Loucy (cell line): ENCODE data around the gene CLMN.

Source experiments
- H2AFZ ChIP-seq: fragments of 200-600 bp; sonication (generic); 2 replicates; pipeline ENCODE4 v1.6.0; 2016; ENCODE audit warnings: antibody characterized with exemption, mild to moderate bottlenecking, low read length, moderate library complexity
- H3F3A ChIP-seq: fragments of 200-600 bp; 2 replicates; pipeline ENCODE4 v1.6.0; 2016; ENCODE audit warnings: antibody characterized with exemption, low read depth, mild to moderate bottlenecking
- H3K27me3 ChIP-seq: fragments of 200-600 bp; sonication (generic); 2 replicates; pipeline ENCODE4 v1.6.1; 2014; ENCODE audit warnings: low read length, mild to moderate bottlenecking; ENCODE audit not compliant: insufficient read depth, poor library complexity, severe bottlenecking
- H3K36me3 ChIP-seq: fragments of 200-600 bp; sonication (generic); 2 replicates; pipeline ENCODE4 v1.6.1; 2016; ENCODE audit warnings: low read length; ENCODE audit not compliant: insufficient read depth
- H3K4me1 ChIP-seq: fragments of 200-600 bp; sonication (generic); 2 replicates; pipeline ENCODE4 v1.5.1; 2014; ENCODE audit warnings: low read length, mild to moderate bottlenecking; ENCODE audit not compliant: insufficient read depth, poor library complexity, severe bottlenecking
- H3K4me2 ChIP-seq: fragments of 200-600 bp; sonication (generic); 2 replicates; pipeline ENCODE4 v1.6.0; 2014; ENCODE audit warnings: antibody characterized with exemption, low read length, low read depth, mild to moderate bottlenecking; ENCODE audit not compliant: poor library complexity, severe bottlenecking
- H3K4me3 ChIP-seq: fragments of 200-600 bp; sonication (generic); 2 replicates; pipeline ENCODE4 v1.5.1; 2014; ENCODE audit warnings: low read length, mild to moderate bottlenecking, mixed read lengths; ENCODE audit not compliant: poor library complexity, severe bottlenecking
- H3K79me2 ChIP-seq: fragments of 200-600 bp; sonication (generic); 2 replicates; pipeline ENCODE4 v1.6.1; 2014; ENCODE audit warnings: low read length; ENCODE audit not compliant: insufficient read depth
- H3K9ac ChIP-seq: fragments of 200-600 bp; sonication (generic); 2 replicates; pipeline ENCODE4 v1.6.0; 2014; ENCODE audit warnings: mild to moderate bottlenecking, low read depth, low read length, moderate library complexity; ENCODE audit not compliant: poor library complexity, severe bottlenecking
- H3K9me2 ChIP-seq: fragments of 200-600 bp; sonication (generic); replicated peaks from 2 replicates; pipeline ENCODE4 v1.6.1; 2016; ENCODE audit warnings: low read depth, low read length, mixed read lengths
- H3K9me3 ChIP-seq: fragments of 200-600 bp; sonication (generic); 2 replicates; pipeline ENCODE4 v1.6.1; 2014; ENCODE audit warnings: mild to moderate bottlenecking, antibody characterized with exemption, low read length, low read depth; ENCODE audit not compliant: insufficient read depth
- H4K20me1 ChIP-seq: fragments of 200-600 bp; sonication (generic); 2 replicates; pipeline ENCODE4 v1.6.0; 2014; ENCODE audit warnings: antibody characterized with exemption, low read length, mild to moderate bottlenecking; ENCODE audit not compliant: insufficient read depth, poor library complexity, severe bottlenecking
- EZH2phosphoT487 ChIP-seq: fragments of 200-600 bp; IDR thresholded peaks from 2 replicates; pipeline ENCODE4 v1.6.1; 2018; ENCODE audit warnings: antibody characterized with exemption, mild to moderate bottlenecking, moderate library complexity, borderline replicate concordance
- TF ChIP-seq, protein P1 (sequence below): fragments of 200-600 bp; sonication (generic); conservative IDR thresholded peaks from 2 replicates; pipeline ENCODE4 v1.5.1; 2014; ENCODE audit warnings: mild to moderate bottlenecking, antibody characterized with exemption, low read length

The CLMN gene

DNA sequence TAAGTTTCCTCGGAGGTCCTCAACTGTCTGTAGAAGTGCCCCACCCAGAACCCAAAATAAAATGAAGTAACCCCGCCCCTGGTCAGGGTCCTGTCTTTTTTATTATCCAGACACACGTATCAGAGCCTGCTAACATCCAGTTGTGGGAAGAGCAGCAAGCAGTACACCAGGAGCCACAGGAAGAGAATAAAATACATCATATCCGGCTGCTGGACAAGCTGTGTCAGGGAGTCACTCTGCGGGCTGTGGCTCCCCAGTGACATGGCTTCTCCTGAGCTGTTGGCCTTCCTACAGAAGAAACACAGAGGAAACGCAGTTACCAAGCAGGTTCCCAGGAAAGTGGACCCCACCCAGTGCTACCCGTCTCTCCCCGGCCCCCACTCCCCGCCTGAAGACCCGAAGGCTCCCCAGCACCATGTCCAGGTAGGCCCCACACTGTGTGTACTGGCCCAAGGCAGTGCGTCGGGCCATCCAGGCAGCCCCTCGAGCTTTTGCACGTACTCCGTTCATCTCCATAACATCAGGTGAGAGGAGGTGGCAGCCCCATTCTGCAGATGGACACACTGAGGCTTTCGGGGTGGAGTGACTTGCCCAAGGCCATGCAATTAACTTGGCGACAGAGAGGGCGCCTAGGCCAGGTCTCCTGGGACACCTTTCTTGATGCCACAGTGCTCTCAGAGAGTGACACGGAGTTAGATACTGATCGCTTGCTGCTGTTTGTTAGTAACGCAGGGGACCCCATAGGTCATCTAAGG lies 128.1 kb downstream of the CLMN start:
- Histone ChIP-seq H3K79me2 (no peaks in the 10 kb centered on the region), H3K4me1 (no peaks in the 10 kb centered on the region), H4K20me1 (no peaks in the 10 kb centered on the region), H3K36me3 (no peaks in the 10 kb centered on the region), H3K4me2 (no peak overlapping the region), H3K4me3 (no peak overlapping the region), H3K9ac (no peak overlapping the region), H3K27me3 (no peaks in the 10 kb centered on the region), H3F3A (no peaks in the 10 kb centered on the region), H2AFZ (no peak overlapping the region), H3K9me2 (no peaks in the 10 kb centered on the region), H3K9me3 (no peaks in the 10 kb centered on the region)
- no peak for TF ChIP-seq EZH2phosphoT487
- TF ChIP-seq, protein P1, sequence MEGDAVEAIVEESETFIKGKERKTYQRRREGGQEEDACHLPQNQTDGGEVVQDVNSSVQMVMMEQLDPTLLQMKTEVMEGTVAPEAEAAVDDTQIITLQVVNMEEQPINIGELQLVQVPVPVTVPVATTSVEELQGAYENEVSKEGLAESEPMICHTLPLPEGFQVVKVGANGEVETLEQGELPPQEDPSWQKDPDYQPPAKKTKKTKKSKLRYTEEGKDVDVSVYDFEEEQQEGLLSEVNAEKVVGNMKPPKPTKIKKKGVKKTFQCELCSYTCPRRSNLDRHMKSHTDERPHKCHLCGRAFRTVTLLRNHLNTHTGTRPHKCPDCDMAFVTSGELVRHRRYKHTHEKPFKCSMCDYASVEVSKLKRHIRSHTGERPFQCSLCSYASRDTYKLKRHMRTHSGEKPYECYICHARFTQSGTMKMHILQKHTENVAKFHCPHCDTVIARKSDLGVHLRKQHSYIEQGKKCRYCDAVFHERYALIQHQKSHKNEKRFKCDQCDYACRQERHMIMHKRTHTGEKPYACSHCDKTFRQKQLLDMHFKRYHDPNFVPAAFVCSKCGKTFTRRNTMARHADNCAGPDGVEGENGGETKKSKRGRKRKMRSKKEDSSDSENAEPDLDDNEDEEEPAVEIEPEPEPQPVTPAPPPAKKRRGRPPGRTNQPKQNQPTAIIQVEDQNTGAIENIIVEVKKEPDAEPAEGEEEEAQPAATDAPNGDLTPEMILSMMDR, result no peak

DNA sequence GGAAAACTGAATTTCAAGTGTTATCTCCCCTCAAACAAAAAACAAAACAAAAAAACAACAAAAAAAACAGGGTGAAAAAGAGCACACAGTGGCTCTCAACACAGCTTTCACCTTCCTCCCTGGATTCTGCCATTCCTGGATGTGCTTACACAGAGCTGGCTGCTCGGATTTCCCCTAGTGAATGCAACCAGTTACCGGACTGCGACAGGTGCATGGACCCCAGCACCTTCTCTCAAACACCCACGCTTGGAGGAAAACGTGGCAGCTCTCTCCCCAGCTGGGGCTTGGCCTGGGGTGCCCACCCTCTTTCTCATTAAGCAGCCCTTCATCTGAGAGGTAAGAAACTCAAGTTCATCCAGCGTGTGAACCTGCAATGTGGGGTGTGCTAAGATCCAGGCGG lies 128.9 kb downstream of the CLMN start:
- Histone ChIP-seq H3K79me2 (no peaks in the 10 kb centered on the region), H3K4me2 (no peak overlapping the region), H2AFZ (no peak overlapping the region), H3K9ac (no peak overlapping the region), H3K36me3 (no peaks in the 10 kb centered on the region), H3K4me1 (no peaks in the 10 kb centered on the region), H3K4me3 (no peak overlapping the region), H3K9me2 (no peaks in the 10 kb centered on the region), H4K20me1 (no peaks in the 10 kb centered on the region), H3K27me3 (no peaks in the 10 kb centered on the region), H3K9me3 (no peaks in the 10 kb centered on the region), H3F3A (no peaks in the 10 kb centered on the region)
- TF ChIP-seq, protein P1, result no peak
- no peak for TF ChIP-seq EZH2phosphoT487

GRCh38 chr14:95190346-95190840 lies 129.3 kb downstream of the CLMN start:
- Histone ChIP-seq H4K20me1 (no peaks in the 10 kb centered on the region), H3F3A (no peaks in the 10 kb centered on the region), H3K79me2 (no peaks in the 10 kb centered on the region), H3K4me2 (no peak overlapping the region), H3K4me3 (no peak overlapping the region), H3K4me1 (no peaks in the 10 kb centered on the region), H3K9me2 (no peaks in the 10 kb centered on the region), H2AFZ (no peak overlapping the region), H3K27me3 (no peaks in the 10 kb centered on the region), H3K9ac (no peak overlapping the region), H3K36me3 (no peaks in the 10 kb centered on the region), H3K9me3 (no peaks in the 10 kb centered on the region)
- no peak for TF ChIP-seq EZH2phosphoT487
- TF ChIP-seq, protein P1, result no peak
